NCI-H2081 (cell line): ENCODE measurements around the gene MAPRE3.

Experiments
- DNase-seq, 2 experiments: peaks; one replicate each; lab custom pipeline; 2025; lab: John Stamatoyannopoulos, UW

Gene MAPRE3

DNA sequence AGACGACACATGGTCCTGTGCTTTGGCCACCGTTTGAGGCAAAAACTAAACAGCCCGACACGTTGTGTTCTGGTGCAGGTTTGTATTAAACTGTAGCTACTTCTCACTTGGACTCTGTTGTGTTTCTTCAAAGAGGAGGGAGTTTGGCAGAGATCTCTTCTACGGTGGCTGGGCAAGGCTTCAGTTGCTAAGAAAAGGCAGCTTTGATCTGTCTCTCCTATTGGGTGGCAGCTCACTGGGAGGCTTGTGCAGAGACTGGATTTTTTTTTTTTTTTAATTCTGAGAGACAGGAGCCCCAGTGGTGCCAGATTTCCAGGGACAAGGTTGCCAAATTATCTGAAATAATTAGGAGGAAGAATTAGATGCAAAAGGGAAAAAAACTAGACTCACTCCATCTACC lies 20.2 kb upstream of the MAPRE3 start:
- DNase-seq: no peak

GRCh38 chr2:26951236-26951635 lies 19.2 kb upstream of the MAPRE3 start:
- DNase-seq: no peak

GRCh38 chr2:26952374-26952773 lies 18.1 kb upstream of the MAPRE3 start:
- no peak for DNase-seq

DNA sequence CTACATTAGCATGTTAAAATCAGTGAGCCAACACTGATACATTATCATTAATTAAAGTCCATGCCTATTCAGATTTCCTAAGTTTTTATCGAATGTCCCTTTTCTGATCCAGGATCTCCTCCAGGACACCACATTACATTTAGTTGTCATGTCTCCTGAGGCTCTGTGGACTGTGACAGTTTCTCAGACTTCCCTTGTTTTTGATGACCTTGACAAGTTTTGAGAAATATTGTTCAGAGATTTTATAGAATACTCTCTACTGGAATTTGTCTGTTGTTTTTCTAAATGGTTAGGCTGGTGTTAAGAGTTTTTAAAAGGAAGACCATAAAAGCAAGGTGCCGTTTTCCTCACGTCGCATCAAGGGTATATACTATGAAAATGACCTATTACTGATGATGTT lies 16.3 kb upstream of the MAPRE3 start:
- no peak for DNase-seq

DNA sequence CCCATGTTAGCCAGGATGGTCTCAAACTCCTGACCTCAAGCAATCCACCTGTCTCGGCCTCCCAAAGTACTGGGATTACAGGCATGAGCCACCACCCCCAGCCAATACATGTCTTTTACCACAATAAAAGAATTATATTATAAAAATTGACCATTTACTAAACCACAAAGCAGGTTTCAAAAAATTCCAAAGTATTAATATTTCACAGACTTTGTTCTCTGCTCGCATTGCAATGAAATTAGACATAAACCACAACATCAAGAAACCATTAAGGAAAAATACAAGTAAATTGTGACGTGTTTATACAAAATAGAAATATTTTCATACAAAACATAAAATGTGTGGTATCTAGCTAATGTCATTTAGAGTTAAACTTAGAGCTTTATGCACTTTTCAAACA lies 13.4 kb upstream of the MAPRE3 start:
- no peak for DNase-seq

GRCh38 chr2:26957534-26957933 lies 12.9 kb upstream of the MAPRE3 start:
- DNase-seq: no peak

DNA sequence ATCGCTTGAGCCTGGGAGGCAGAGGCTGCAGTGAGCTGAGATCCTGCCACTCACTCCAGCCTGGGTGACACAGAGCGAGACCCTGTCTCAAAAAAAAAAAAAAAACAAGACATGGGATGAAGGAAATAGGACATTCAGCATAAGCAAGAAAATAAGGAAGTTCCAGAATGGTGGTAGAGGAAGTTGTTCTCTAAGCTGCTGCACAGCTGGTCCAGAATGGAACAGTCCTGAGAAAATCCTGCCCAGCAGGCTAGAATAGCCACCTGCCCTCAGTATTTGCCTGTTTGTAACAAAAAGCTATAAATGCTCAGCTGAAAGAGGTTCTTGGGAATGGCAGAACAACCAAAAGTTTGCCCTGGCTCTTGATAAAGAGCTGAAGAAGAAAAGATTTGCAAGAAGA lies 11.1 kb upstream of the MAPRE3 start:
- DNase-seq: no peak

DNA sequence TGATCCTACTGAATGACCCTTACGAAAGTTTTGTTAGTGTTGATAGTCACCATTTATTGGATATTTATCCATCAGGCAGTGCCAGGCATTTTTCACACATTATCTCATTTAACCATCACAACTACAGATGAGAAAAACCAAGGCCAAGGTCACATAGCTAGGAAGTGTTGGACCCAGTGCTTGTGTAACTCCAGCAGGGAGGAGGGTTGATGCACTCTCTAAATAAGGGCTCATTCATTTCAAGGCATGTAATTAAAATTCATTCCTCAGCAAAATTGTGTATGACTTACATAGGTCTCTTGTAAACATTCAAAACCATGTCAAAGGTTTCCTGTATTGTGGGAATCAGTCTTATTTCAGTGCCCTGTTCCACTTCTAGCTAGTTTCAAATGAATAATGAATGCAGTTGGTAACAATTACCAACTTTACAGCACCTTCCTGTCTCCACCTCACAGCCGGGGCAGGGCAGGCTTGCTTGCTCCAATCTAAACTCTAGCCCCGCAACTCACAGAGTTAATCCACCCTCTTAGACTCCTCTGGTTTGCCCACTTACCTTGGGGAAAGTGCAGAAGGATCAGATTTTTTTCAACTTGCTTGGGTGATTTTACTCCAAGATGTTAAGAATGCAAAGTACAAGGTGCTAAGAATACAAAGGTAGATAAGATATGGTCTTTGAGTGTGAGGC lies 5.8 kb upstream of the MAPRE3 start:
- no peak for DNase-seq

GRCh38 chr2:26968001-26968400 lies 2.4 kb upstream of the MAPRE3 start:
- no peak for DNase-seq

- no peak for DNase-seq
Measured at GRCh38 chr2:26969077-26969844, 1.2 kb upstream of the MAPRE3 start.

DNA sequence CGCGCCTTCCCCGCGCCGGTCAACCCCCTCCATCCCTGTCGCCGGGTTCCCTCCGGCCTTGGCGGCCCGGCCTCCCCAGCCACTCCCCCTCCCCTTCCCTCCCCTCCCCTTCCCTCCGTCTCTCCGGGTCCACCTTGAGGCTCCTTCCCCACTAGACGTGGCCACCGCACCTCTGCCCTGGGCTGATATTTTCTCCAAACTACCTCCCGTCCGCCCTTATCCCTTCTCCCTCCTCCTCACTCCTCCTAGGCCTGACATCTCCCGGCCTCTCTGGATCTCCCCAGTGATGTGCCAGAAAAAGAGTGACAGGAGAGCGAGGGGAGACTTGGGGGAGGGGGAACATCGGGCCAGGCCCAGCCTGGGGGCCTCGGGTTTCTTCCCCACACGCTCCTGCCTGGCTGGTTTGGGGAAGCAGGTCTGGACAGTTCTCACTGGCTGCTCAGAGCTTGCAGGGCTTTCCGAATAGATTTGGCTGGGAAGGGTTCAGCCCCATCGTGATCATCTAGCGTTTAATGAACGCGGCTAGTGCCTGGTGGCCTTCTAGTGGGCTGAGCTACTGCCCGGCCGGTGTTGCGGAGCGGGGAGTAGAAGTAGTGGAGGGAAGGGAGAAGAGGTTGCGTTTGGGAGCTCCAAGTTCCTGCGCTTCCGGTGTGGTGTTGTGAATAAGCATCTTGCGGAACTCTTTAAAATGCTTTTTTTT lies 641 bp downstream of the MAPRE3 start:
- DNase-seq: peak; percentile 18 to 35

GRCh38 chr2:26971911-26972786 lies 1.7 kb downstream of the MAPRE3 start:
- no peak for DNase-seq

- DNase-seq: no peak
Measured at GRCh38 chr2:26974352-26974751, 3.9 kb downstream of the MAPRE3 start.

- DNase-seq: no peak
Measured at GRCh38 chr2:26975102-26975501, 4.7 kb downstream of the MAPRE3 start.

- no peak for DNase-seq
Measured at GRCh38 chr2:26975656-26976055, 5.2 kb downstream of the MAPRE3 start.

DNA sequence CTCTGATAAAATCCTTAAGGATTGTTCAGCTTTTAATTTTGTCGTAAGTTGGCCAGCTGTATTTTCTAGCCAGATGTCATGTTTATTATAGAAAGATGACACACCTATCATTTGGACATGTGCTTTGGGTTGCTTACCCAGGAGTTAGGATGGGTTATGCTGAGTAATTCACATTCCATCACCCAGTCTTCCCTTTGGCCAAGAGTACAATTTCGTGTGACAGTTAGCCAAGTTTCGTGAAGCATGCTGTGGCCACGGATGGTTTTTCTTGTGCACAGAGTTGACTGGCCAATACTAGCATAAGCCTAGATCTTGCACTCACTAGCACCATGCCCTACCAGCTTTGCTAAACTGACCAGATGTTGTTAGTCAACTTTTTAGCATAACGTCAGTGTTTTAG lies 5.8 kb downstream of the MAPRE3 start:
- DNase-seq: no peak

GRCh38 chr2:26977012-26977411 lies 6.6 kb downstream of the MAPRE3 start:
- DNase-seq: no peak

GRCh38 chr2:26978061-26978596 lies 7.7 kb downstream of the MAPRE3 start:
- DNase-seq: peak; percentile 56 to 76

- no peak for DNase-seq
Measured at GRCh38 chr2:26979741-26980140, 9.3 kb downstream of the MAPRE3 start.

DNA sequence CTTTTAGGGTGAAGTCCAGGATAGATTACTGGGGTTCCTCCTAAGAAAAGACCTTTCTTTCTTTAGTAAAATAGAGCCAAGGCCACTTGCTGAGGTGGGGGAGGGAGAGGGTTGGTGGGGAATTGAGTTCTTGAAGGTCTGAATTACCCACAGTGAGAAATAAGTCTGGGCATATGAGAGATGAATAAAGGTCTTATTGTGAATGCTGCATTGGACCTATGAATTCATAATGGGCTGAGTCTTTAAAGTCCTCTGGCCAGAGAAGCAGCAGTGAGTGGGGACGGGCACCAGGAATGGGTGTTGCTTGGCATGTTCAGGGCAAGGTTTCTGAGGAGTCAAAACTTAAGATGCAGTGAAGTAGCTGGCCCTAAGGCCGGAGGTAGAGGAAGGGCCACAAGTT lies 10.5 kb downstream of the MAPRE3 start:
- no peak for DNase-seq

DNA sequence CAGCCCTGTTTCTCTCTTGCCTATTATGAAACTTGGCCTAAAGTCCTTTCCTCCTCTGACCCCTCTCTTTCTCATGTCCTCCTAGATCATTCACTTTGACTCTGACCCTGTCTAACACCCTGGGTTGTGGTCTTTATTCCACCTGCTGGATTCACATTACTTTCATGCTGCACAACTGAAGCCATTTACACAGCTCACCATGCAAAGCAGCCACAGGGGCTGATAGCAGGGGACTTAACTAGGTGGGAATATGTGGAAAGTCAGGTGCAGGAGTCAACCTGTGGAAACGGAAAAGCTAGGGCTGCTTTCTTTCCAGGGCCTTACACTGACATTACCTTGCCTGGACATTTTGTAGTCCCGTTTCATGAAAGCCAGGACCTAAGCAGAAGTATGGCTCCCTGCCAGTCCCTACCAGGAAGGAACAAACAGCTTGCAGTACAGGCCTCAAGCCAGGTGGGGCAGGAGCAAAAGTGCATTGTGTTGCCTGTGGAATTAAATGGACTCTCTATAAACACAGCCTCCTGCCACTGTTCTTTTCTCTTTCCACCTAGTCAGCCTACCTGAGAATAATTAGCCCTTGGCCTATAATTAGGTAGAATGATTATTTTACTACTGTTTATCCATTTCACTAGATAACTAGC lies 11.8 kb downstream of the MAPRE3 start:
- DNase-seq: peak; percentile 91 to 98
